ENCODE data around the gene ABCG5. TPM values are rescaled to one million over a fixed set of nuclear protein-coding genes. Genes with fewer than 3 reads are reported as not detected.
A peak's percentile ranks its signal among the peaks of the same experiment; 100 is the strongest.

Gene ABCG5
- total and polyA plus RNA-seq, 2 experiments from 2014 or later, result 0.08 TPM; not detected in 1

- Histone ChIP-seq H3K36me3 (ENCODE audit: insufficient read depth) (no peaks in the 10 kb centered on the region), H3K4me2 (peak overlapping the region; percentile 85), H3K9me2 (ENCODE audit: insufficient read depth) (no peaks in the 10 kb centered on the region), H2AFZ (peak overlapping the region; percentile 85), H3K79me2 (replicated peaks; ENCODE audit: insufficient read depth) (no peaks in the 10 kb centered on the region), H3K4me1 (ENCODE audit: insufficient read depth) (peaks cover 4% of the 10 kb centered on the region), H3F3A (replicated peaks; ENCODE audit: low read depth) (no peaks in the 10 kb centered on the region), H3K27me3 (ENCODE audit: insufficient read depth) (no peaks in the 10 kb centered on the region), H3K27ac (ENCODE audit: low read depth) (0 out of 2 replicates have a peak overlapping the region, but pooled peaks have one; percentile 39), H3K4me3 (peak overlapping the region; percentile 66), H4K20me1 (replicated peaks; ENCODE audit: insufficient read depth) (no peaks in the 10 kb centered on the region)
- TF ChIP-seq EZH2 (IDR thresholded peaks at IDR 0.05; ENCODE audit: low read depth, unreplicated experiment) (no peak), EZH2phosphoT487 (IDR thresholded peaks at IDR 0.05; ENCODE audit: unreplicated experiment) (no peak), REST (IDR thresholded peaks at IDR 0.05; ENCODE audit: unreplicated experiment) (no peak), ZNF462 (CRISPR knock-in tag; IDR thresholded peaks at IDR 0.05) (no peak), CREB1 (CRISPR knock-in tag; IDR thresholded peaks at IDR 0.05; ENCODE audit: low read depth) (no peak), CTCF (conservative IDR thresholded peaks at IDR 0.05; ENCODE audit: low read depth in 2 of 2) (no peak), ZNF331 (CRISPR knock-in tag; IDR thresholded peaks at IDR 0.05; ENCODE audit: low read depth) (no peak), ZNF114 (CRISPR knock-in tag; IDR thresholded peaks at IDR 0.05) (no peak), NANOG (IDR thresholded peaks at IDR 0.05; ENCODE audit: borderline replicate concordance) (no peak), POLR2AphosphoS5 (IDR thresholded peaks at IDR 0.05; ENCODE audit: low read depth) (no peak), ETS1 (IDR thresholded peaks at IDR 0.05) (no peak), STAT1 (IDR thresholded peaks at IDR 0.05; ENCODE audit: unreplicated experiment) (no peak), JUNB (IDR thresholded peaks at IDR 0.05; ENCODE audit: unreplicated experiment) (no peak)
- no peaks in the 10 kb centered on the region for H3K27me3 Mint-ChIP-seq (ENCODE audit: insufficient read depth, low read depth, poor library complexity)
- no peak for DNase-seq (ENCODE audit: low spot score)
- no peaks in the 10 kb centered on the region for H3K9me3 Mint-ChIP-seq
- ATAC-seq, result peak; percentile 9; the same call in 2 of the 3 replicates
- peaks cover 7% of the 10 kb centered on the region; the same call in 2 of the 3 replicates for H3K4me1 Mint-ChIP-seq
- H3K4me3 Mint-ChIP-seq, result peak overlapping the region; percentile 96
- H3K36me3 Mint-ChIP-seq (ENCODE audit: low read depth), result no peaks in the 10 kb centered on the region
- no peak overlapping the region for H3K27ac Mint-ChIP-seq
Measured at GRCh38 chr2:43774617-43775016, 64.0 kb downstream of the ABCG5 start.
